ENCODE data around the gene LTBP3. TPM values are rescaled to one million over a fixed set of nuclear protein-coding genes. Genes with fewer than 3 reads are reported as not detected.
A peak's percentile ranks its signal among the peaks of the same experiment; 100 is the strongest.

LTBP3 gene
- polyA plus RNA-seq, 3 donors from 2014 or later, result 3.3 to 21.0 (median 14.5) TPM

- no peak overlapping the region for H3K27ac Mint-ChIP-seq
Observed at GRCh38 chr11:65499713-65500386, 58.3 kb downstream of the LTBP3 start.

GRCh38 chr11:65498977-65499712 lies 59.0 kb downstream of the LTBP3 start, which contains the start of gene MALAT1:
TSS of gene MALAT1 (plus strand) at chr11:65499045.
- peaks cover 3 to 13% (median 12%) of the 10 kb centered on the region in 3 donors for H3K27me3 Mint-ChIP-seq (ENCODE audit: low read depth in 3 of 3)
- H3K9me3 Mint-ChIP-seq, result no peaks in the 10 kb centered on the region
- peak; percentile 90 to 95 (median 94) for DNase-seq
- peaks cover 0 to 8% (median 7%) of the 10 kb centered on the region in 3 donors for H3K36me3 Mint-ChIP-seq
- no peak within 1 kb of the TSS for H3K27ac Mint-ChIP-seq
- H3K4me3 Mint-ChIP-seq, result no peak within 1 kb of the TSS
- H3K4me1 Mint-ChIP-seq, result peaks cover 33 to 51% of the 10 kb centered on the region in 2 donors

More at GRCh38 chr11:65499713-65500386, 58.3 kb downstream of the LTBP3 start:
- Mint-ChIP-seq H3K4me1 (peaks cover 40 to 58% of the 10 kb centered on the region in 2 donors), H3K27me3 (ENCODE audit: low read depth in 3 of 3) (peaks cover 10 to 18% (median 13%) of the 10 kb centered on the region in 3 donors), H3K4me3 (no peak overlapping the region), H3K36me3 (peaks cover 0 to 15% (median 14%) of the 10 kb centered on the region in 3 donors), H3K9me3 (no peaks in the 10 kb centered on the region)
- peak in 1 of 3 donors; percentile 34 for DNase-seq

- Mint-ChIP-seq H3K9me3 (no peaks in the 10 kb centered on the region), H3K4me3 (no peak overlapping the region), H3K27me3 (ENCODE audit: low read depth in 3 of 3) (peaks cover 0 to 13% (median 10%) of the 10 kb centered on the region in 3 donors), H3K4me1 (peaks cover 28 to 46% of the 10 kb centered on the region in 2 donors), H3K27ac (no peak overlapping the region), H3K36me3 (peaks cover 0 to 3% (median 3%) of the 10 kb centered on the region in 3 donors)
- DNase-seq, result no peak
Observed at GRCh38 chr11:65498727-65498976, 59.5 kb downstream of the LTBP3 start.

GRCh38 chr11:65498042-65498726 lies 60.0 kb downstream of the LTBP3 start:
- Mint-ChIP-seq H3K4me3 (no peak overlapping the region), H3K9me3 (no peaks in the 10 kb centered on the region), H3K27me3 (ENCODE audit: low read depth in 3 of 3) (peaks cover 0 to 13% (median 10%) of the 10 kb centered on the region in 3 donors), H3K27ac (no peak overlapping the region), H3K4me1 (peaks cover 26 to 41% of the 10 kb centered on the region in 2 donors), H3K36me3 (no peaks in the 10 kb centered on the region)
- peak; percentile 73 to 82 (median 80) for DNase-seq

- peak; percentile 95 to 97 (median 97) for DNase-seq
- Mint-ChIP-seq H3K4me1 (peaks cover 21 to 34% of the 10 kb centered on the region in 2 donors), H3K27ac (peak overlapping the region in 1 of 6 donors; percentile 98), H3K4me3 (no peak overlapping the region), H3K9me3 (no peaks in the 10 kb centered on the region), H3K27me3 (ENCODE audit: low read depth in 3 of 3) (peaks cover 0 to 12% (median 5%) of the 10 kb centered on the region in 3 donors), H3K36me3 (no peaks in the 10 kb centered on the region)
Observed at GRCh38 chr11:65497141-65498041, 60.8 kb downstream of the LTBP3 start.

- H3K4me3 Mint-ChIP-seq, result no peak overlapping the region
- no peak for DNase-seq
- H3K9me3 Mint-ChIP-seq, result no peaks in the 10 kb centered on the region
- H3K27me3 Mint-ChIP-seq (ENCODE audit: low read depth in 3 of 3), result peaks cover 0 to 8% (median 5%) of the 10 kb centered on the region in 3 donors
- H3K36me3 Mint-ChIP-seq, result no peaks in the 10 kb centered on the region
- peak overlapping the region in 1 of 6 donors; percentile 98 for H3K27ac Mint-ChIP-seq
- H3K4me1 Mint-ChIP-seq, result peaks cover 19 to 25% of the 10 kb centered on the region in 2 donors
Observed at GRCh38 chr11:65496304-65497140, 61.6 kb downstream of the LTBP3 start.

GRCh38 chr11:65493367-65494176 lies 64.6 kb downstream of the LTBP3 start:
- no peak for DNase-seq
- H3K4me1 Mint-ChIP-seq, result peaks cover 17 to 19% of the 10 kb centered on the region in 2 donors
- H3K36me3 Mint-ChIP-seq, result no peaks in the 10 kb centered on the region
- peak overlapping the region in 1 of 6 donors; percentile 65 for H3K27ac Mint-ChIP-seq
- no peaks in the 10 kb centered on the region for H3K9me3 Mint-ChIP-seq
- H3K27me3 Mint-ChIP-seq (ENCODE audit: low read depth in 3 of 3), result peaks cover 0 to 6% (median 5%) of the 10 kb centered on the region in 3 donors
- no peak overlapping the region for H3K4me3 Mint-ChIP-seq

GRCh38 chr11:65492637-65493366 lies 65.4 kb downstream of the LTBP3 start:
- no peak overlapping the region for H3K4me3 Mint-ChIP-seq
- no peaks in the 10 kb centered on the region for H3K36me3 Mint-ChIP-seq
- H3K27ac Mint-ChIP-seq, result peak overlapping the region in 2 of 6 donors; percentile 49 to 65
- H3K9me3 Mint-ChIP-seq, result no peaks in the 10 kb centered on the region
- no peak for DNase-seq
- peaks cover 16 to 17% of the 10 kb centered on the region in 2 donors for H3K4me1 Mint-ChIP-seq
- H3K27me3 Mint-ChIP-seq (ENCODE audit: low read depth in 3 of 3), result peaks cover 0 to 6% (median 5%) of the 10 kb centered on the region in 3 donors

- Mint-ChIP-seq H3K27ac (no peak overlapping the region), H3K4me3 (no peak overlapping the region), H3K4me1 (peaks cover 19% of the 10 kb centered on the region in 2 donors), H3K9me3 (no peaks in the 10 kb centered on the region), H3K27me3 (ENCODE audit: low read depth in 3 of 3) (peaks cover 0 to 5% (median 5%) of the 10 kb centered on the region in 3 donors), H3K36me3 (no peaks in the 10 kb centered on the region)
- DNase-seq, result no peak
Observed at GRCh38 chr11:65492387-65492636, 65.8 kb downstream of the LTBP3 start.

GRCh38 chr11:65491614-65492386 lies 66.4 kb downstream of the LTBP3 start:
- peaks cover 14% of the 10 kb centered on the region in 2 donors for H3K4me1 Mint-ChIP-seq
- H3K27ac Mint-ChIP-seq, result no peak overlapping the region
- H3K27me3 Mint-ChIP-seq (ENCODE audit: low read depth in 3 of 3), result peaks cover 0 to 5% (median 0%) of the 10 kb centered on the region in 3 donors
- H3K4me3 Mint-ChIP-seq, result no peak overlapping the region
- no peak for DNase-seq
- H3K9me3 Mint-ChIP-seq, result no peaks in the 10 kb centered on the region
- H3K36me3 Mint-ChIP-seq, result no peaks in the 10 kb centered on the region

- Mint-ChIP-seq H3K4me1 (peaks cover 7% of the 10 kb centered on the region in 2 donors), H3K27ac (no peak overlapping the region)
Observed at GRCh38 chr11:65491163-65491465, 67.0 kb downstream of the LTBP3 start.

More at GRCh38 chr11:65491163-65491465, 67.0 kb downstream of the LTBP3 start:
- peaks cover 0 to 2% (median 2%) of the 10 kb centered on the region in 3 donors for H3K27me3 Mint-ChIP-seq (ENCODE audit: low read depth in 3 of 3)
- H3K9me3 Mint-ChIP-seq, result no peaks in the 10 kb centered on the region
- DNase-seq, result no peak
- H3K4me3 Mint-ChIP-seq, result no peak overlapping the region
- no peaks in the 10 kb centered on the region for H3K36me3 Mint-ChIP-seq
